Activated naive CD8-positive, alpha-beta T cell treated with anti-CD3 and anti-CD28 coated beads for 36 hours (primary cell): ENCODE results near the gene PSG7. TPM values are rescaled to one million over a fixed set of nuclear protein-coding genes. Genes with fewer than 3 reads are reported as not detected.
"Not testable (repeated sequence)": the region's sequence is repeated elsewhere in the genome, so short reads cannot be mapped to it uniquely, and the experiment has no call there.

Experiments used
- DNase-seq: peaks from one replicate; pipeline ENCODE4 v3.0.0; 2021
- H3K27ac Mint-ChIP-seq: one replicate; pipeline ENCODE4 v1.8.0; 2022; ENCODE audit warnings: mild to moderate bottlenecking, moderate library complexity, mixed read lengths
- H3K27me3 Mint-ChIP-seq: one replicate; pipeline ENCODE4 v1.8.0; 2022; ENCODE audit warnings: mild to moderate bottlenecking, mixed read lengths
- H3K36me3 Mint-ChIP-seq: one replicate; pipeline ENCODE4 v1.8.0; 2021; ENCODE audit warnings: mild to moderate bottlenecking, mixed read lengths
- H3K4me1 Mint-ChIP-seq: one replicate; pipeline ENCODE4 v1.8.0; 2021; ENCODE audit warnings: mixed read lengths
- H3K4me3 Mint-ChIP-seq: one replicate; pipeline ENCODE4 v1.8.0; 2022; ENCODE audit warnings: mild to moderate bottlenecking, moderate library complexity, mixed read lengths
- H3K9me3 Mint-ChIP-seq: one replicate; pipeline ENCODE4 v1.8.0; 2022; ENCODE audit warnings: mixed read lengths
- total RNA-seq, 2 experiments: library from RNA; stranded (reverse); gene quantifications; one replicate each; pipeline ENCODE4 v1.2.3, GENCODE V29; 2021

PSG7 gene
- total RNA-seq, 2 experiments from 2014 or later = not detected

DNA sequence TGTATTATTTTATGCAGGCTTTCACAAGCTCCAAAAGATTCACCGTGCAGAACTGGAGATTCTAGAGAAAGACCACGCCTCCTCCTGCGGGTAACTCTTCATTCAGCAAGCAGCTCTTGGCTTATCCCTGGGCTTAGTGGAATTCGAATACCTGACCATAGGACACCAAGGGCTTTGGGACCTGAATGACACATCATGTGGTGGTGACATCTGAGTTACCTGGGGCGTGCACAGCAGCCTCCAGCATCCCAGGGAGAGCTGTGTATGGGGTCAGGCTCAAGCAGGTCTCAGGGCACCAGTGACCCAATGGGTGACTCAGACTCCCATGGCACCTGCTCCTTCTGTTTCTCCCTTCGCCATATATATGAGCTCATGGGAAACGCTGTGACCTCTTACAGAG lies 46.6 kb downstream of the PSG7 start:
- H3K4me3 Mint-ChIP-seq, H3K9me3 Mint-ChIP-seq, H3K4me1 Mint-ChIP-seq, H3K27ac Mint-ChIP-seq, H3K36me3 Mint-ChIP-seq, DNase-seq: not testable (repeated sequence)
- peaks cover 25% of the 10 kb centered on the region for H3K27me3 Mint-ChIP-seq

DNA sequence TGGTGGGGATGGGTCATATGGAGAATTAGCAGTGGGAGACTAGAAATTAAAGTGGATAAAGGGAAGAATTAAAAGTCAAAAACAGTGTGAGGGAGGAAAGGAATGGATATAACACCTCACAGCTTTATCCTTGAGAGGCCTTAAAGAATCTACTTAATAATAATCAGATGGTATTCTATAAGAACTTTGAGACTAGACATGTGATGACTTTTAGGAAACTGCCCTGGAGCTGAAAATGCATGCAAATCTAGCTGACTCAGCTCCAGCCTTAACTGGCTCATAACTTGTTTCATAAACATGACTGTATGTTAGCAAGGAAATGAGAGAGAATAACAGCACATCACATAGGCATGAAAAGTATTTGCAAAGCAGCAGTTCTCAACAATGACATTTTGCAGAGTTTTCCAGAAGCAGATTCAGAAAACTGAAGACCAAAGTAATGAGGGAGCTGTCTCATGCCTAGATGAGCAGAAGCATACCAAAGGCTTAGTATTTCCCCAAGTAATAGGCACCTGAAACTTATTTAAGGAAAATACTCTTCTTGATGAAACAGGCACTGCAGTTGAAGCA lies 49.0 kb downstream of the PSG7 start:
- H3K27me3 Mint-ChIP-seq = peaks cover 45% of the 10 kb centered on the region
- not testable (repeated sequence) for H3K4me3 Mint-ChIP-seq, H3K27ac Mint-ChIP-seq, H3K4me1 Mint-ChIP-seq, DNase-seq, H3K9me3 Mint-ChIP-seq, H3K36me3 Mint-ChIP-seq

DNA sequence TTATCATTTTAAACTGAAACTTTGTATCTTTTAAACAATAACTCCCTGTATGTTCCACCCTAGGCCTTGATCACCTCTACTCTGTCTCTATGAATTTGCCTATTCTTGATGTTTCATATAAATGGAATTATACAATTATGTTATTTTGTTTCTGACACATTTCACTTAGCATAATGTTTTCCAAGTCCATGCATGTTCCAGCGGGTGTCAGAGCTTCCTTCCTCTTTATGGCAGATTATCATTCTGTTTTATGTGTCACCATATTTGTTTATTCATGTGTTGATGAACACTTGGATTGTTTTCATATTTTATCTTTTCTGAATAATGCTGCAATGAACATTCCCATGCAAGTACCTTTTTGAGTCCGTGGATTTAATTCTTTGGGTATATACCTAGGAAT lies 54.3 kb downstream of the PSG7 start:
- H3K27ac Mint-ChIP-seq, H3K36me3 Mint-ChIP-seq, DNase-seq, H3K9me3 Mint-ChIP-seq, H3K4me1 Mint-ChIP-seq, H3K4me3 Mint-ChIP-seq: not testable (repeated sequence)
- H3K27me3 Mint-ChIP-seq = peaks cover 64% of the 10 kb centered on the region

DNA sequence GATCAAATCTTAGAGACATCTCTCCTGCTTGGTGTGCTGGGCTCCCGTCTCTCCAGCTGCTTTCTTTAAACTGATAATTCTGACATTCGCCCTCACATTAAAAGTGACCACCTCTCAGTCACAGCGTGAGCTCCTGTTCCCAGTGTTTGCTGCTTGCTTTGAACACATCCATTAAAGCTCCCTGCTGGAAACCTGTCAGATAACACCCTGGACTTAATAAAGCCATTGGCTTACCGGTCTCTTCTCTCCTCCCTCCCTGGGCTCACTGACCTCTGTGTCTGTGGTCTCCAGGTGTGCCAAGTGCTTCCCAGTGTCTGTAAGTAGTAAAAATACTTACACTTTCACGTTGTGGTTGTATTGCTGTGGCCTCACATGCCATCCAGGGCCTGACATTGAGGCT lies 55.0 kb downstream of the PSG7 start:
- H3K4me1 Mint-ChIP-seq, H3K27ac Mint-ChIP-seq, H3K4me3 Mint-ChIP-seq, H3K9me3 Mint-ChIP-seq, DNase-seq, H3K36me3 Mint-ChIP-seq: not testable (repeated sequence)
- peaks cover 58% of the 10 kb centered on the region for H3K27me3 Mint-ChIP-seq

DNA sequence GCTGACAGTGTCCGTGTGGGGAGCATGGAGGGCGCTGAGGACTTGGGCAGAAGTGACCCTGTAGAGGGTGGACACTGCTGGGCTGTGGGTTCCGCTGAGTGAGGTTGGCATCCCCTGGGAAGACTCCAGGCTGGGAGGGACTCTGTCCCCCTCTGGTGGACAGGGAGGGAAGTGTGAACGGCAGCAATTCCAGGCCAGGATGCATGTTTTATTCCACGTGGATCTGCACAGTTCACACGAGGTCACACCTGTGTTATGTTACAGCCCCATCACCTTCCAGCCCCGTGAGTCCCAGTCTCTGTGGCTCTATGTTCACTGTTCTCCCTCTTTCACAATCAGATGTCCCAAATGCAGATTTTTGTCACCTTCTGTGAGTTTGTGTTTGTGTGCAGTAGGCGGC lies 55.7 kb downstream of the PSG7 start:
- not testable (repeated sequence) for H3K9me3 Mint-ChIP-seq, H3K36me3 Mint-ChIP-seq, H3K4me1 Mint-ChIP-seq, DNase-seq, H3K27ac Mint-ChIP-seq, H3K4me3 Mint-ChIP-seq
- peaks cover 53% of the 10 kb centered on the region for H3K27me3 Mint-ChIP-seq

DNA sequence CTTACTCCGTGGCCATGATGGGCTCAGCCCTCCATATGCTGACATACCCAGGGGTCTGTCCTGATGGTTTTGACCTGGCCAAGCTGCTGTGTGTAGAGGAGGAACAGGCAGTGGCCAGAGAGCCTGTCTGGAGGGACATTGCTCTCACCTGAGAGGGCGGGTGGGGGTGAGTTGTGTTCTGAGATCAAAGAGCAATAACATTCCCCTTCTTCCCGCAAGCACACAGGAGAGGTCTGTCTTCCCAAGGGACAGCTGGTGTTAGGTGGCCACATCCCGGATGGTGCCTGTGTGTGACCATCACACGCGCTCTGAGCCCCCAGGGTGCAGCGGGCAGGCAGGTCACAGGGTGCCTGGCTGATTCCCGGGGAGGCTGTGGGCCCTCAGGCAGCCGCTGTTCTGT lies 56.4 kb downstream of the PSG7 start:
- not testable (repeated sequence) for H3K9me3 Mint-ChIP-seq, H3K4me3 Mint-ChIP-seq, H3K4me1 Mint-ChIP-seq, DNase-seq, H3K27ac Mint-ChIP-seq, H3K36me3 Mint-ChIP-seq
- peaks cover 47% of the 10 kb centered on the region for H3K27me3 Mint-ChIP-seq

DNA sequence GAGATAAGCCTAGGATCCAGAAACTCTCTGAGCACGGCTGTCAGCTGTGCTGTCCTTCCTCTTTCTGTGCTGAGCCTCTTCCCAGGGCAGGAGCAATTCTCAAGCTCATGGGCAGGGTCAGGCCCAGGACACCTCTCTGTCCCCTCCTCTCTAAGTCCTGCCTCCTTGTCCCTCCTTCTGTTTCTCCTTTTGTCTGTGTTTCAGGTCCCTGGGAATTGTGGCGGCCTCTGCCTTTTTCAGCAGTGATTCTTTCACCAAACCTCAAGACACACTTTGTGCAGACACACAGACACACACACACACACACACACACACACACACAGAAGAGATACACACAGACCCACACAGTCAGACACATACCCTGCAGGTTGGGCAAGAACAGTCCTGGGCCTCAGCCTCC lies 57.4 kb downstream of the PSG7 start, which contains the start of gene PSG1:
Gene PSG1 (minus strand): TSS at position 101 of the 400 bp plus-strand sequence. CDS start 132 bp downstream, outside the sequence.
- peaks cover 38% of the 10 kb centered on the region for H3K27me3 Mint-ChIP-seq

DNA sequence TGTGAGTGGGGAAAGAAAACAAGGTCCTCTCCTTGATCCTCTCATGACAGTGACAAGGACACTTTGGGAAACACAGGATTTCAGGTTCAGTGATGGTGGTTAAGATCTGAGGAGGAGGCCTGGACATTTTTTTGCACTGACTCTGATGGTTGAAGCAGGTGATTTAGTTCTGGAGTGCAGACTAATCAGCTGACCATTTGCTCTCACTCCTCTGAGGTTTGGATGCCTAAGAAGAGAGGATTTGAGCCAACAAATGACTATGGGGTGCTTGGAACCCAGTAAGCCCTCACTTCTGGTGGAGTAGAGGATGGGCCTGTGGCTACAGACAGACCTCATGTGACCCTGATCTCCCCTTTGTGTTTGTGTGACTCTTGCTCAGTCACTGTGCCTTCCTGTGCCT lies 60.4 kb downstream of the PSG7 start:
- DNase-seq, H3K36me3 Mint-ChIP-seq, H3K27ac Mint-ChIP-seq, H3K9me3 Mint-ChIP-seq, H3K4me1 Mint-ChIP-seq, H3K4me3 Mint-ChIP-seq: not testable (repeated sequence)
- peaks cover 25% of the 10 kb centered on the region for H3K27me3 Mint-ChIP-seq

More for the DNA sequence above, 57.4 kb downstream of the PSG7 start, which contains the start of gene PSG1:
- Mint-ChIP-seq H3K4me1 (no peaks in the 10 kb centered on the region), H3K9me3 (no peaks in the 10 kb centered on the region), H3K4me3 (no peak within 1 kb of the TSS), H3K36me3 (no peaks in the 10 kb centered on the region), H3K27ac (no peak within 1 kb of the TSS)
- no peak for DNase-seq

DNA sequence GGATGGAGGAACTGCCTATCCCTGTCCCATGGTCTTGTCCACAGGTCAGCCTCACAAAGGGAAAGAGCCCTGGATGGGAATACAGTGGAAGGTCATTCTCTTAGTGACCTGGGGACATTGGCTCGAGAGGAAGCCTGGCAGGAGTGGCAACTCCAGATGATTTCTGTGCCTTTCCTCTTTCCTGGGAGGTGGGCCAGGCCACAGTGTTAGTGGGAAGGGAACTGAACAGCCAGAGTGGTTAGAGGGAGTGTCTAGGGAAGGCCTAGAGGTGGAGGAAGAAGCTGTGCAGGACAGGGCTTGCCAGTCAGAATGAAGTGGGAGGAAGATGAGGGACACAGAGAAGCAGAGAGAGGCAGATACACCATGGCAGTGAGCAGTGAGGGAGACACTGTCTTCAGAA lies 61.1 kb downstream of the PSG7 start:
- not testable (repeated sequence) for H3K9me3 Mint-ChIP-seq, H3K4me3 Mint-ChIP-seq, DNase-seq

DNA sequence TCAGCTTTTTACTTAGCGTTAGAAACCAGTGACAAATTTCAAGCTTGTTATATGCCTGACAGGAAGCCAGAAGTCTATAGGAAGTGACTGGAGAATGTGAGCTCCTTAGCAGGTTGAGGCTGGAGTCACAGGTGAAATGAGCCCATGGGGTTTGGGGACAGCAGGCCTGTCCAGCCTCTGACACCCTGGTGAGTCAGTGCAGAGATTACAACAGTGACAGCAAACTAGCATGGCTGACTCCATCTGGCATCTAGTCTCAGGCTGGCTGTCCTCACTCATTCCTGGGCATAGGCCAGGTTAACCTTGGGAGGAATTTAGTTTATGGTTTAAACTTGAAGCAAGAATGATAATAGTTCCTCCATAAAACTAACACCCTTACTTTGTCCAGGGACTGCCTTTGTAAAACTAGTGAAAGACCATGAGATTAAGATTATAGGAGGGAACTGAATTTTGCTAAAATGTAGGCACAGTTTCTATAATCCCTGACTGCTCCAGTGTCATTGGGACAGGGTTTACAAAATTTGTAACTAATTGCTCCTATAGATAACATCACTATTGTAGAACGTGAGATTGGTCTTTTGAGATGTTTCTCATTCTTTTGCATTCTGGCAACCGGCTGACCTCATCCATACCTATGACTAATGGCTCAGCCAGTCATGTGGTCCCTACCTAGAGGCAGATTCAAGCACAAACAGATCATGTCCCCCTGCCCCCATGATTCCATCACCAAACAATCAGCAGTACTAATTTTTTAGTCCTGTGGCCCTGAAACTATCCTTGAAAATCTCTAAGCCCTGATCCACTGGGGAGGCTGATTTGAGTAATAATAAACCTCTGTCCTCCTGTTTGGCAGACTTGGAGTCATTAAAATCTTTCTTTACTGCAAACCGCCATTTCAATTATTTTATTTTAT lies 61.9 kb downstream of the PSG7 start:
- not testable (repeated sequence) for H3K4me3 Mint-ChIP-seq, H3K9me3 Mint-ChIP-seq, H3K36me3 Mint-ChIP-seq, H3K27ac Mint-ChIP-seq, H3K4me1 Mint-ChIP-seq, DNase-seq
- H3K27me3 Mint-ChIP-seq = peaks cover 13% of the 10 kb centered on the region

More for the DNA sequence above, 61.1 kb downstream of the PSG7 start:
- H3K27me3 Mint-ChIP-seq = peaks cover 18% of the 10 kb centered on the region
- not testable (repeated sequence) for H3K36me3 Mint-ChIP-seq, H3K27ac Mint-ChIP-seq, H3K4me1 Mint-ChIP-seq

DNA sequence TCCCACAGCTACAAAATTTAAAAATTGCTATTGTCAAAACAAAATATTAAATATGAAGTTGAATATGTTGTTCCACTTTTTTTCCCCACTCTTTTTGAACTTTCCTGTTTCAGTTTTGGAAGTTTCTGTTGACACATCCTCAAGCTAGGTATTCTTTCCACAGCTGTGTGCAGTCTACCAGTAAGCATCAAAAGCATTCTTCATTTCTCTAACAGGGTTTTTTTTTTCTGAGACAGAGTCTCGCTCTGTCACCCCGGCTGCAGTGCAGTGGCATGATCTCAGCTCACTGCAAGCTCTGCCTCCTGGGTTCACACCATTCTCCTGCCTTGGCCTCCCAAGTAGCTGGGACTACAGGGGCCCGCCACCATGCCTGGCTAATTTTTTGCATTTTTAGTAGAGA lies 62.9 kb downstream of the PSG7 start:
- not testable (repeated sequence) for H3K27me3 Mint-ChIP-seq, H3K27ac Mint-ChIP-seq, H3K4me1 Mint-ChIP-seq, DNase-seq, H3K9me3 Mint-ChIP-seq, H3K4me3 Mint-ChIP-seq, H3K36me3 Mint-ChIP-seq

Other genes starting within 250 kb of the PSG7 start
- gene PSG3, start 196.7 kb downstream of the PSG7 start, total RNA-seq = not detected
- gene PSG8, start 171.5 kb downstream of the PSG7 start, total RNA-seq = not detected
- not detected for gene PSG1, start 57.5 kb downstream of the PSG7 start, total RNA-seq
- gene PSG6, start 19.3 kb downstream of the PSG7 start, total RNA-seq = not detected
- gene PSG11, start 89.3 kb upstream of the PSG7 start, total RNA-seq = not detected
- gene PSG2, start 145.5 kb upstream of the PSG7 start, total RNA-seq = not detected
- not detected for gene PSG5, start 249.3 kb upstream of the PSG7 start, total RNA-seq